Mammary epithelial cell (primary cell): ENCODE data around the gene AXIN1.

Experiments
- CTCF ChIP-seq, 2 donors: IDR thresholded peaks in 1 of 2; conservative IDR thresholded peaks in 1 of 2; 2 replicates each; pipeline ENCODE4 v1.5.1; 2011 to 2012; ENCODE audit warnings: inconsistent platforms in 2 of 2, low read length in 2 of 2, mild to moderate bottlenecking in 2 of 2, control low read depth in 1 of 2, low read depth in 1 of 2; ENCODE audit not compliant: insufficient read depth in 1 of 2; ENCODE audit errors: extremely low read depth in 1 of 2
- EZH2 ChIP-seq: IDR thresholded peaks from 2 replicates; pipeline ENCODE4 v1.6.1; 2012; ENCODE audit warnings: low read length, inconsistent platforms, borderline replicate concordance

- TF ChIP-seq CTCF (conservative IDR thresholded peaks at IDR 0.05 in 1 of 2, IDR thresholded peaks at IDR 0.05 in 1 of 2; ENCODE audit: extremely low read depth in 1 of 2, insufficient read depth in 1 of 2, low read depth in 1 of 2, low read length in 2 of 2): no peak
- TF ChIP-seq EZH2: no peak
Observed at GRCh38 chr16:333406-334094, 19.0 kb downstream of the AXIN1 start.
